HG03565 (cell line): Measurements from ENCODE around the gene TNN.

Experiments
- ATAC-seq: cut with Tn5 transposase; IDR thresholded peaks from one replicate; pipeline ENCODE4 v1.9.1; 2021; ENCODE audit warnings: mild to moderate bottlenecking, moderate library complexity; ENCODE audit not compliant: unreplicated experiment

TNN gene

GRCh38 chr1:175171036-175171913, 103.6 kb downstream of the TNN start:
- ATAC-seq: no peak

- ATAC-seq: no peak
These were observed 104.9 kb downstream of the TNN start for GRCh38 chr1:175172503-175172902.

GRCh38 chr1:175173531-175173930, 105.9 kb downstream of the TNN start:
- ATAC-seq: no peak

- peak; percentile 86 for ATAC-seq
These were observed 106.9 kb downstream of the TNN start for GRCh38 chr1:175174309-175175102.

- ATAC-seq: no peak
These were observed 108.6 kb downstream of the TNN start for GRCh38 chr1:175176246-175176645.

- ATAC-seq: no peak
These were observed 110.4 kb downstream of the TNN start for GRCh38 chr1:175178056-175178455.

GRCh38 chr1:175178456-175178855, 110.8 kb downstream of the TNN start:
- no peak for ATAC-seq

GRCh38 chr1:175179837-175180590, 112.4 kb downstream of the TNN start:
- no peak for ATAC-seq

- ATAC-seq: no peak
These were observed 114.6 kb downstream of the TNN start for GRCh38 chr1:175182201-175182746.

GRCh38 chr1:175183586-175183985, 116.0 kb downstream of the TNN start:
- ATAC-seq: no peak

GRCh38 chr1:175185903-175186302, 118.3 kb downstream of the TNN start:
- ATAC-seq: no peak

GRCh38 chr1:175186433-175187160, 119.0 kb downstream of the TNN start:
- ATAC-seq: no peak

GRCh38 chr1:175188936-175189335, 121.3 kb downstream of the TNN start:
- ATAC-seq: peak; percentile 58

GRCh38 chr1:175191659-175192058, 124.0 kb downstream of the TNN start:
- ATAC-seq: no peak

- ATAC-seq: no peak
These were observed 124.5 kb downstream of the TNN start for GRCh38 chr1:175192111-175192629.

GRCh38 chr1:175192630-175193526, 125.2 kb downstream of the TNN start, which contains the start of gene KIAA0040:
Gene KIAA0040, minus strand, starts transcription at chr1:175192776. Its CDS starts 31,763 bp downstream, at chr1:175161013.
- no peak for ATAC-seq

- no peak for ATAC-seq
These were observed 125.9 kb downstream of the TNN start for GRCh38 chr1:175193527-175193910.

GRCh38 chr1:175195281-175195680, 127.6 kb downstream of the TNN start:
- ATAC-seq: no peak

GRCh38 chr1:175195798-175196197, 128.2 kb downstream of the TNN start:
- ATAC-seq: no peak
